ENCODE measurements around the gene KRT77.

- TF ChIP-seq POLR2A (IDR thresholded peaks at IDR 0.05) (no peak), CTCF (IDR thresholded peaks at IDR 0.05) (no peak)
Measured at GRCh38 chr12:52670506-52670905, 32.8 kb downstream of the KRT77 start.
